Endothelial cell of umbilical vein (primary cell): ENCODE data around the gene PMEL. TPM values are rescaled to one million over a fixed set of nuclear protein-coding genes. Genes with fewer than 3 reads are reported as not detected.

Experiments used
- BruUV-seq: library from RNA; stranded (reverse); fragments of 400-500 nt; replicated peaks from 2 replicates; lab custom pipeline; 2021; lab: Mats Ljungman, UMichigan
- CTCF ChIA-PET: fragments of 300-600, 350-600 bp; sonication (Branson Sonifier 250); formaldehyde crosslinking; loops from one replicate; lab custom pipeline; 2021; ENCODE audit warnings: antibody characterized with exemption, inconsistent platforms; lab: Charles Lee
- POLR2A ChIA-PET: fragments of 300-600, 350-600 bp; sonication (Branson Sonifier 250); formaldehyde crosslinking; loops from one replicate; lab custom pipeline; 2021; ENCODE audit warnings: antibody characterized with exemption, inconsistent platforms; lab: Charles Lee
- DNase-seq: peaks from one replicate; pipeline ENCODE4 v3.0.0-alpha.2; 2011; ENCODE audit warnings: low read depth, low spot score
- FAIRE-seq: peaks from 2 replicates; lab custom pipeline; 2011; peaks lifted over from hg19 to GRCh38; lab: Jason Lieb, UNC
- H2AFZ ChIP-seq: 2 replicates; pipeline ENCODE4 v1.6.0; 2012; ENCODE audit warnings: low read depth, low read length, control low read depth, inconsistent platforms
- H3K27ac ChIP-seq: 2 replicates; pipeline ENCODE4 v1.5.1; 2011; ENCODE audit warnings: low read depth, mild to moderate bottlenecking, control low read depth, low read length, moderate library complexity; ENCODE audit not compliant: insufficient read depth
- H3K27me3 ChIP-seq, 2 experiments: 2 replicates each; pipeline versions ENCODE4 v1.6.0 to v1.6.1; 2011; ENCODE audit warnings: low read length in 2 of 2, mixed read lengths in 1 of 2; ENCODE audit not compliant: control insufficient read depth in 2 of 2, insufficient read depth in 2 of 2
- H3K36me3 ChIP-seq, 2 experiments: 2 replicates in 1 of 2; 3 replicates in 1 of 2; pipeline ENCODE4 v1.5.1; 2011; ENCODE audit warnings: low read length in 2 of 2, mild to moderate bottlenecking in 1 of 2, moderate library complexity in 1 of 2; ENCODE audit not compliant: control insufficient read depth in 2 of 2, insufficient read depth in 2 of 2; ENCODE audit errors: extremely low read depth in 1 of 2
- H3K4me1 ChIP-seq: 3 replicates; pipeline ENCODE4 v1.5.1; 2011; ENCODE audit warnings: mild to moderate bottlenecking, low read length; ENCODE audit not compliant: control insufficient read depth, insufficient read depth; ENCODE audit errors: extremely low read depth
- H3K4me2 ChIP-seq: 2 replicates; pipeline ENCODE4 v1.6.1; 2011; ENCODE audit warnings: low read length, control low read depth, mixed read lengths; ENCODE audit not compliant: insufficient read depth
- H3K4me3 ChIP-seq, 3 experiments: fragments of 200-600 bp in 1 of 3; sonication (generic), shearing (Covaris generic) in 1 of 3; replicated peaks in 1 of 3; 2 replicates each; pipeline ENCODE4 v1.5.1; 2011 to 2016; ENCODE audit warnings: control low read depth in 3 of 3, low read length in 3 of 3, mild to moderate bottlenecking in 2 of 3, inconsistent platforms in 1 of 3, low read depth in 1 of 3, moderate library complexity in 1 of 3; ENCODE audit not compliant: insufficient read depth in 1 of 3
- H3K79me2 ChIP-seq: 2 replicates; pipeline ENCODE4 v1.6.0; 2012; ENCODE audit warnings: low read length, inconsistent platforms; ENCODE audit not compliant: control insufficient read depth, insufficient read depth
- H3K9ac ChIP-seq: replicated peaks from 2 replicates; pipeline ENCODE3; 2011; ENCODE audit warnings: low read length, control low read depth; ENCODE audit not compliant: insufficient read depth; ENCODE audit errors: extremely low read depth
- H3K9me1 ChIP-seq: replicated peaks from 3 replicates; pipeline ENCODE4 v1.6.0; 2011; ENCODE audit warnings: mild to moderate bottlenecking, low read length; ENCODE audit not compliant: control insufficient read depth, insufficient read depth; ENCODE audit errors: extremely low read depth
- H3K9me3 ChIP-seq: replicated peaks from 2 replicates; pipeline ENCODE4 v1.5.1; 2012; ENCODE audit warnings: low read length, inconsistent platforms; ENCODE audit not compliant: control insufficient read depth, insufficient read depth
- H4K20me1 ChIP-seq: replicated peaks from 2 replicates; pipeline ENCODE3; 2011; ENCODE audit warnings: mild to moderate bottlenecking, low read length; ENCODE audit not compliant: control insufficient read depth, insufficient read depth; ENCODE audit errors: extremely low read depth
- EZH2 ChIP-seq: IDR thresholded peaks from 2 replicates; pipeline ENCODE4 v1.6.1; 2012; ENCODE audit warnings: borderline replicate concordance, low read depth, mild to moderate bottlenecking, moderate library complexity, low read length, inconsistent platforms; ENCODE audit not compliant: severe bottlenecking
- FOS ChIP-seq: IDR thresholded peaks from 2 replicates; pipeline ENCODE4 v1.6.1; 2011; ENCODE audit warnings: mild to moderate bottlenecking, low read length, moderate library complexity, borderline replicate concordance; ENCODE audit not compliant: insufficient read depth
- GATA2 ChIP-seq: IDR thresholded peaks from 2 replicates; pipeline ENCODE4 v1.7.0; 2011; ENCODE audit warnings: low read depth, mild to moderate bottlenecking, moderate library complexity, mixed read lengths, low read length; ENCODE audit not compliant: insufficient read length, insufficient read depth
- JUN ChIP-seq: IDR thresholded peaks from 2 replicates; pipeline ENCODE4 v1.6.1; 2011; ENCODE audit warnings: borderline replicate concordance, low read depth; ENCODE audit not compliant: insufficient read length, insufficient read depth
- MYC ChIP-seq: IDR thresholded peaks from one replicate; pipeline ENCODE4 v1.6.1; 2011; ENCODE audit warnings: mild to moderate bottlenecking, low read depth, low read length
- POLR2A ChIP-seq: IDR thresholded peaks from 2 replicates; pipeline ENCODE4 v1.6.1; 2012; ENCODE audit warnings: low read depth, mild to moderate bottlenecking, control low read depth, low read length
- POLR2AphosphoS5 ChIP-seq: IDR thresholded peaks from 2 replicates; pipeline ENCODE4 v1.6.1; 2012; ENCODE audit warnings: low read depth, mild to moderate bottlenecking, control low read depth, low read length, moderate library complexity; ENCODE audit not compliant: insufficient read depth
- dilution Hi-C: fragments of 300-500 bp; cut with MboI; formaldehyde crosslinking; loops from one replicate; pipeline ENCODE4 v1.15.0; 2019; ENCODE audit warnings: low sequenced_read_pairs; ENCODE audit not compliant: extremely low pct_ligation_motif_present
- intact Hi-C: fragments of 100-400 bp; cut with micrococcal nuclease; formaldehyde crosslinking; loops from one replicate; pipeline ENCODE4 v1.10.0; 2022
- polyA plus RNA-seq, 4 experiments: library from polyadenylated mRNA; depleted of rRNA in 3 of 4; stranded (reverse) in 3 of 4; unstranded in 1 of 4; fragments of >200 nt; gene quantifications; 2 replicates each; pipeline versions ENCODE4 v1.2.1 to v1.2.3, GENCODE V29; 2011 to 2012; ENCODE audit warnings: missing spikeins in 1 of 4
- total RNA-seq: library from RNA; stranded (reverse); gene quantifications from 2 replicates; pipeline ENCODE4 v1.2.3, GENCODE V29; 2021
- TF ChIP-seq, protein P1 (sequence below): IDR thresholded peaks from 2 replicates; pipeline ENCODE4 v1.6.1; 2011; ENCODE audit not compliant: insufficient read depth, insufficient read length

The PMEL gene
- total and polyA plus RNA-seq, 2 donors (not counting 3 experiments of a cell fraction or from before 2014, with no cell fraction given): 0.51 to 0.99 TPM

DNA sequence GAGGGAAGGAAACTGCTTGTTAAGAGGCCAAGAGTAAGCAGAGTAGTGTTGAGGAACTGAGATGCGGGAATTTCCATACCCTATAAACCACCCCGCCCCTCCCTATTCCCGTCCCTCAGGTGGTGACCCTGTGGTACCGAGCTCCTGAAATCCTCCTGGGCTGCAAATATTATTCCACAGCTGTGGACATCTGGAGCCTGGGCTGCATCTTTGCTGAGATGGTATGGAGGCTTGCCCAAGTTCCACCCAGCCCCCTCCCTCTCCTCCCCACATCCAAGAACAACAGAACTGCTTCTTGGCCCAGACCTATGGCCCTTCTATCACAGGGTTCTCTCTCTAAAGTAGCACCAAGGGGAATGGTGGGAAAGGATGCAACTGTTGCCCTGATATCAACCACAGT is 3.5 kb upstream of the PMEL start:
- dilution Hi-C loops: no loop called here
- no peaks in the 10 kb centered on the region for H3K9me1 ChIP-seq
- H3K27me3 ChIP-seq: no peaks in the 10 kb centered on the region
- peaks cover 1 to 3% of the 10 kb centered on the region in 2 experiments for H3K36me3 ChIP-seq
- H3K4me1 ChIP-seq: peaks cover 26% of the 10 kb centered on the region
- H4K20me1 ChIP-seq: no peaks in the 10 kb centered on the region
- POLR2A ChIA-PET: no interaction called here
- H3K4me2 ChIP-seq: no peak overlapping the region
- H3K9ac ChIP-seq: no peak overlapping the region
- BruUV-seq: no TSS peak
- no peaks in the 10 kb centered on the region for H3K9me3 ChIP-seq
- peaks cover 16% of the 10 kb centered on the region for H3K79me2 ChIP-seq
- CTCF ChIA-PET: interaction anchor here (1.1 to 2.5 kb wide), 4 partner anchors 14 to 60 kb away, joined by 3 to 14 read pairs (median 4); partner anchors contain the start of gene SUOX
- intact Hi-C loops: no loop called here
- DNase-seq: no peak
- no peak overlapping the region for H3K27ac ChIP-seq
- H3K4me3 ChIP-seq: no peak overlapping the region
- H2AFZ ChIP-seq: no peak overlapping the region
- no peak for FAIRE-seq
- TF ChIP-seq, protein P1, sequence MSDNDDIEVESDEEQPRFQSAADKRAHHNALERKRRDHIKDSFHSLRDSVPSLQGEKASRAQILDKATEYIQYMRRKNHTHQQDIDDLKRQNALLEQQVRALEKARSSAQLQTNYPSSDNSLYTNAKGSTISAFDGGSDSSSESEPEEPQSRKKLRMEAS: no peak
- TF ChIP-seq POLR2A (no peak), MYC (no peak), POLR2AphosphoS5 (no peak), JUN (no peak), FOS (no peak), GATA2 (no peak), EZH2 (no peak)
